ENCODE measurements around the gene P2RX7.

DNA sequence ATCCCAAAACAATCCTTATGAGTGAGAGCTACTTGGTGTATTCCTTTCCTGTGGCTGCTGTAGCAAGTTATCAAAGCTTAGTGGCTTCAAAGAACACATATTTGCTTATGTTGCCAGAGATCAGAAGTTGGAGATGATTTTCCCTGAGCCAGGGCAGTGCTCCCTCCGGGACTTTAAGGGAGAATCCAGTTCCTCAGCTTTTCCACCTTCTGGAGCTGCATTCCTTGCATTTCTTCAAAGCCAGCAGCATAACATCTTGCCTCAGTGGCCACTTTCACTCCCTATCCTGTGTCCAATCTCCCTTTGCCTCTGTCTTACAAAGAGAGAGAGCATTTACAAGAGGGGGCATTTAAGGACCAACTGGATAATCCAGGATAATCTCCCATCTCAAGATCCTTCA lies 33.7 kb downstream of the P2RX7 start:
- TF ChIP-seq, protein P1, sequence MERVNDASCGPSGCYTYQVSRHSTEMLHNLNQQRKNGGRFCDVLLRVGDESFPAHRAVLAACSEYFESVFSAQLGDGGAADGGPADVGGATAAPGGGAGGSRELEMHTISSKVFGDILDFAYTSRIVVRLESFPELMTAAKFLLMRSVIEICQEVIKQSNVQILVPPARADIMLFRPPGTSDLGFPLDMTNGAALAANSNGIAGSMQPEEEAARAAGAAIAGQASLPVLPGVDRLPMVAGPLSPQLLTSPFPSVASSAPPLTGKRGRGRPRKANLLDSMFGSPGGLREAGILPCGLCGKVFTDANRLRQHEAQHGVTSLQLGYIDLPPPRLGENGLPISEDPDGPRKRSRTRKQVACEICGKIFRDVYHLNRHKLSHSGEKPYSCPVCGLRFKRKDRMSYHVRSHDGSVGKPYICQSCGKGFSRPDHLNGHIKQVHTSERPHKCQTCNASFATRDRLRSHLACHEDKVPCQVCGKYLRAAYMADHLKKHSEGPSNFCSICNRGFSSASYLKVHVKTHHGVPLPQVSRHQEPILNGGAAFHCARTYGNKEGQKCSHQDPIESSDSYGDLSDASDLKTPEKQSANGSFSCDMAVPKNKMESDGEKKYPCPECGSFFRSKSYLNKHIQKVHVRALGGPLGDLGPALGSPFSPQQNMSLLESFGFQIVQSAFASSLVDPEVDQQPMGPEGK (CRISPR knock-in tag; IDR thresholded peaks at IDR 0.05; ENCODE audit: borderline replicate concordance) = no peak
- TF ChIP-seq ZFP3 (CRISPR knock-in tag; IDR thresholded peaks at IDR 0.05) (no peak), ISL1 (CRISPR knock-in tag; IDR thresholded peaks at IDR 0.05) (no peak), GLIS3 (CRISPR knock-in tag; IDR thresholded peaks at IDR 0.05) (no peak), ZFP30 (CRISPR knock-in tag; IDR thresholded peaks at IDR 0.05) (no peak), ZNF565 (CRISPR knock-in tag; conservative IDR thresholded peaks at IDR 0.05; ENCODE audit: low read depth) (no peak), BACH2 (CRISPR knock-in tag; IDR thresholded peaks at IDR 0.05; ENCODE audit: borderline replicate concordance) (no peak), ESRRG (CRISPR knock-in tag; IDR thresholded peaks at IDR 0.05) (no peak), TOX (CRISPR knock-in tag; IDR thresholded peaks at IDR 0.05; ENCODE audit: borderline replicate concordance) (no peak), RARB (CRISPR knock-in tag; IDR thresholded peaks at IDR 0.05) (no peak), CSDC2 (CRISPR knock-in tag; IDR thresholded peaks at IDR 0.05) (no peak), SNAI2 (CRISPR knock-in tag; IDR thresholded peaks at IDR 0.05) (no peak), ZC3H10 (CRISPR knock-in tag; IDR thresholded peaks at IDR 0.05) (no peak)
- TF ChIP-seq, protein P2, sequence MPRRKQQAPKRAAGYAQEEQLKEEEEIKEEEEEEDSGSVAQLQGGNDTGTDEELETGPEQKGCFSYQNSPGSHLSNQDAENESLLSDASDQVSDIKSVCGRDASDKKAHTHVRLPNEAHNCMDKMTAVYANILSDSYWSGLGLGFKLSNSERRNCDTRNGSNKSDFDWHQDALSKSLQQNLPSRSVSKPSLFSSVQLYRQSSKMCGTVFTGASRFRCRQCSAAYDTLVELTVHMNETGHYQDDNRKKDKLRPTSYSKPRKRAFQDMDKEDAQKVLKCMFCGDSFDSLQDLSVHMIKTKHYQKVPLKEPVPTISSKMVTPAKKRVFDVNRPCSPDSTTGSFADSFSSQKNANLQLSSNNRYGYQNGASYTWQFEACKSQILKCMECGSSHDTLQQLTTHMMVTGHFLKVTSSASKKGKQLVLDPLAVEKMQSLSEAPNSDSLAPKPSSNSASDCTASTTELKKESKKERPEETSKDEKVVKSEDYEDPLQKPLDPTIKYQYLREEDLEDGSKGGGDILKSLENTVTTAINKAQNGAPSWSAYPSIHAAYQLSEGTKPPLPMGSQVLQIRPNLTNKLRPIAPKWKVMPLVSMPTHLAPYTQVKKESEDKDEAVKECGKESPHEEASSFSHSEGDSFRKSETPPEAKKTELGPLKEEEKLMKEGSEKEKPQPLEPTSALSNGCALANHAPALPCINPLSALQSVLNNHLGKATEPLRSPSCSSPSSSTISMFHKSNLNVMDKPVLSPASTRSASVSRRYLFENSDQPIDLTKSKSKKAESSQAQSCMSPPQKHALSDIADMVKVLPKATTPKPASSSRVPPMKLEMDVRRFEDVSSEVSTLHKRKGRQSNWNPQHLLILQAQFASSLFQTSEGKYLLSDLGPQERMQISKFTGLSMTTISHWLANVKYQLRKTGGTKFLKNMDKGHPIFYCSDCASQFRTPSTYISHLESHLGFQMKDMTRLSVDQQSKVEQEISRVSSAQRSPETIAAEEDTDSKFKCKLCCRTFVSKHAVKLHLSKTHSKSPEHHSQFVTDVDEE (CRISPR knock-in tag; IDR thresholded peaks at IDR 0.05) = no peak

Measured in SK-N-SH treated with all-trans-retinoic acid at 6 μM for 48 hours (cell line).